GM11168 (cell line): ENCODE data around the gene TXNRD1.
"Not testable (repeated sequence)": the region's sequence is repeated elsewhere in the genome, so short reads cannot be mapped to it uniquely, and the experiment has no call there.

Source experiments
- in situ Hi-C: fragments of 300-500 bp; cut with MboI; formaldehyde crosslinking; loops from one replicate; pipeline ENCODE4 v1.12.0; 2022; ENCODE audit warnings: low sequenced_read_pairs; ENCODE audit not compliant: unreplicated experiment

Gene TXNRD1

DNA sequence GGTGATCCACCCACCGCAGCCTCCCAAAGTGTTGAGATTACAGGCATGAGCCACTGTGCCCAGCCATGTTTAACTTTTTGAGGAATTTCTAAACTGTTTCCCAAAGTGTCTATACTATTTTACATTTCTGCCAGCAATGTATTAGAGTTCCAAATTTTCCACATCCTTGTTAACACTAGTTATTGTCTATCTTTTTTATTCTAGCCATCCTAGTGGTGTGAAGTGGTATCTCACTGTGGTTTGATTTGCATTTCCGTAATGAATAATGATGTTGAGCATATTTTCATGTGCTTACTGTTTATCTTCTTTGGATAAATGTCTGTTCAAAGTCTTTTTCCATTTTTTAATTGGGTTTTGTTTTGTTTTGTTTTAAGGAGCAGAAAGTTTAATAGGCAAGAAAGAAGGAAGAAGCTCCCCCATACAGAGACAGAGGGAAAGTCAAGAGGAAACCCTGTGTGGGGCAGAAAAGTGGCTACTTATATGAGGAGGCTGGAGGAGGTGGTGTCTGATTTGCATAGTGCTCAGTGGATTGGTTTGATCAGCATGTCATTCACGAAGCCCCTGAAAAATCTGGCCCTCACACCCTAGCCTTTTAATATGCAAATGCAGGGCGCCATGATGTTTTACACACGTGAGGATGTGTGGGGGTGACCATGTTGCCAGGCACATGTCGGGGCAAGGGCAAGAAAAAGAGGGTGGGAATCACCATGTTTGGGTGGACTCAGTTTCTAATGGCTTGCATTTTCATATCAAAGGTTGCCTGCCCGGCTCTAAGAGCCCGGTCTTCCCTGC, 14.9 kb downstream of the TXNRD1 start:
- in situ Hi-C loops, result no loop called here

GRCh38 chr12:104232609-104233280, 17.2 kb downstream of the TXNRD1 start:
- in situ Hi-C loops, result no loop called here

DNA sequence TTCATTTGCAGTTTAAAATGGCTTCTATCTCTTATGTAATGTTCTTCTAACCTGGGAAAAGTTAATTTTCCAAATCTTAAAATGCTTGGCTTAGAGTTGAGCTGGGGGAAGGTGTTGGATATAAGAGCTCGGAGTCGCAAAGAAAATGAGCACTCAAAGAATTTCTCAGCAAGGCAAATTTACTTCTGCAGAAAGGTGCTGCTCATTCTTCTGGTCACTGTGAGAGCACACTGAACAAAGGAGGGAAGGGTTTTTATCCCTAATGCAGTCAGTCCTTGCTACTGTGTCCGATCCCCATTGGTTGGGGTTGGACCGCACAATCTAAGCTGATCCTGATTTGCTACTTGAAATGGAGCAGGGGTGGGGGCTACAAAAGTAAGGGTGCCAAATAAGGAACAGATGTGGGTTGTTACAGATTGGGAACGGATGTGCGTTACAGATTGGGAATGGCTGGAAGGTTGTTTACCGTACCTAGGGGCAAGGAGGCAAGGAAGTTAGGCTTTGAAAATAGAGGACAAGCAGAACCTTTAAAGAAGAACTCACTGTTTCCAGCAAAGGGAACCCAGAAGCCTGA, 19.4 kb downstream of the TXNRD1 start:
- in situ Hi-C loops, result no loop called here

- in situ Hi-C loops, result no loop called here
These were observed 22.4 kb downstream of the TXNRD1 start for GRCh38 chr12:104237930-104238329.

DNA sequence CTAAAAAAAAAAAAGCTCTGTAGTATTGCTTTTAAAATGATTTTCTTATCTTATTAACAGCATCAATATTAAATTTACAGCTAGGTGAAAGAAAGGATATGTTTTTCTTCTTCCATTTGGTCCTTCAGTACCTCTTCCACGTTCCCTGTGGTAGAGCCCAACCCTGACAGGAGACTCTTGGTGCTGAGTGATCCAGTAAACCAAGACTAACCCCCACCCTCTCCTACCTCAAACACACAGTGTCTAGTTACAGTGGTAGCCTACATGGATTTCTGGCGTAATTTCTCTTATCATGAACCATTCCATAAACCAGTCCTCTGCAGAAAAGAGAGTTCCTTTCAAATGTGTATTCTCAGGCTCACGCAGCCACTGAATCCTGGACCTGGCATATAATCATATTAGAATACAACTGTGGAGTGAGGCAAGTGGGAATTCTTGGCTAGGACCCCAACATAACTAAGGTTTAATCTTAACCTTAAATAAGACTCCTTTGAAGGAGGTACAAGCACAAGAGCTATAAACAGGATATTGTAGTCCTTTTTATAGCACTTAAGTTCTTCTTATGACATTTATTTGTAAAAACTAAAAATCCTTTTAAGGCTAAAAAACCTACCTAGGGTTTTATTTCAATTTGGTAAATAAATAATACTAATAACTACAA, 27.1 kb downstream of the TXNRD1 start:
- in situ Hi-C loops, result no loop called here

GRCh38 chr12:104243551-104243950, 28.0 kb downstream of the TXNRD1 start:
- in situ Hi-C loops, result no loop called here

DNA sequence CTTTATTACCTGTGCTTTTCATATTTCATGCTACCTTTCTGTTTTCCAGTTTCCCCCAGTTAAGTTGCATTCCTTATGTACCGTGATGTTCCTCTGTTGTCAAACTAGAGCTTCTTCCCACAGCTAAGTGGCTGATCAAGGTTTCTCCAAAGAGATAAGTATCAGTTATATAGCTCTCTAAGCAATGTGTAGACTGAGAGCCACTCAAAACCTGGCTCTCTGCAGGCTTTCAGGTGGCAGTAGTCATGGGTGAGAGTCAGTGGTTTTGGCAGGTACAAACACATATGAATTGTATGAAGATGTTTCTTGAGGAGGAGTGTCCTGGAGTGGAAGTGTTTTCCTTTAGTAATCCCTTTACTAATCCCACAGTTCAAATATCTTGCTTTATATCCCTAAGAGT, 28.4 kb downstream of the TXNRD1 start:
- in situ Hi-C loops, result no loop called here

GRCh38 chr12:104247698-104248097, 32.1 kb downstream of the TXNRD1 start:
- in situ Hi-C loops, result no loop called here

DNA sequence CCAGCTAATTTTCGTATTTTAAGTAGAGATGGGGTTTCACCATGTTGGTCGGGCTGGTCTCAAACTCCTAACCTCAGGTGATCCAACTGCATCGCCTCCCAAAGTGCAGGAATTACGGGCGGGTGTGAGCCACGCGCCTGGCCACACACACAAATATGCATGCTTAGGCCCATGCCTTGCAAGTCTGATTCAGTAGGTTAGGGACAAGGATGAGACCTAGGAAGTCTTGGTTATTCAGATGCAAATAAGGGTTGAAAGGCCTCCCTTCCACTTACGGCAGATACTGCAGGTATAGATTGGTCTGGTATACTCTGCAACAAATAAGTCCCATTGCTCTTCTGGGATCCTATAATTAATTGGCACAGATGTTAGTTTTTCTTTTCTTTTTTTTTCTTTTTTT, 32.9 kb downstream of the TXNRD1 start:
- in situ Hi-C loops, result no loop called here

DNA sequence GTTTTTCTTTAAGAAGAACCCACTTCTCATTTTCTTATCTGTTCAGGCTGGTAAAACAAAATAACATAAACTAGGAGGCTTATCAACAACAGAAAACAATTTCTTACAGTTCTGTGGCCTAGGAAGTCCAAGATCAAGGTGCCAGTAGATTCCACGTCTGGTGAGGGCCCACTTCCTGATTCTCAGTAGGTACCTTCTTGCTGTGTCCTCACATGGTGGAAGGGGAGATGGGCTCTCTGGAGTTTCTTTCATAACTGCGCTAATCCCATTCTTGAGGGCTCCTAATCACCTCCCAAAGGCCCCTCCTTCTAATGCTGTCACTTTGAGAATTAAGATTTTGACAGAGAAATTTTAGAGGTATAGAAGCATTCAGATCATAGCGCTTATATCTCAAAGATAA, 33.4 kb downstream of the TXNRD1 start:
- in situ Hi-C loops, result no loop called here

DNA sequence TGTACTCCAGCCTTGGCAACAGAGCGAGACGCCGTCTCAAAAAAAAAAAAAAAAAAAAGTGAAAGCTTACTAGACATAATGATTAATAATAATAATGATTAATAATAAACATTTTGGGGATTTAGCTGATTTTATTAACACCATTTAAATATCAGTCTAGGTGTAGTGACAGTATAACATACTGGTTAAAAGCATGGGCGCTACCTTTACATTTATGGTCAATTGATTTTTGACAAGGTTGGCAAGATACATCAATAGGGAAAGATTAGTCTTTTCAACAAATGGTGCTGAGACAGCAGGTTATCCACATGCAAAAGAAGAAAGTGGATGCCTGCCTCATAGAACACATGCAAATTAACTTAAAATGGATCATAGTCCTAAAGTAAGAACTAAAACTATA, 34.3 kb downstream of the TXNRD1 start:
- in situ Hi-C loops, result no loop called here

DNA sequence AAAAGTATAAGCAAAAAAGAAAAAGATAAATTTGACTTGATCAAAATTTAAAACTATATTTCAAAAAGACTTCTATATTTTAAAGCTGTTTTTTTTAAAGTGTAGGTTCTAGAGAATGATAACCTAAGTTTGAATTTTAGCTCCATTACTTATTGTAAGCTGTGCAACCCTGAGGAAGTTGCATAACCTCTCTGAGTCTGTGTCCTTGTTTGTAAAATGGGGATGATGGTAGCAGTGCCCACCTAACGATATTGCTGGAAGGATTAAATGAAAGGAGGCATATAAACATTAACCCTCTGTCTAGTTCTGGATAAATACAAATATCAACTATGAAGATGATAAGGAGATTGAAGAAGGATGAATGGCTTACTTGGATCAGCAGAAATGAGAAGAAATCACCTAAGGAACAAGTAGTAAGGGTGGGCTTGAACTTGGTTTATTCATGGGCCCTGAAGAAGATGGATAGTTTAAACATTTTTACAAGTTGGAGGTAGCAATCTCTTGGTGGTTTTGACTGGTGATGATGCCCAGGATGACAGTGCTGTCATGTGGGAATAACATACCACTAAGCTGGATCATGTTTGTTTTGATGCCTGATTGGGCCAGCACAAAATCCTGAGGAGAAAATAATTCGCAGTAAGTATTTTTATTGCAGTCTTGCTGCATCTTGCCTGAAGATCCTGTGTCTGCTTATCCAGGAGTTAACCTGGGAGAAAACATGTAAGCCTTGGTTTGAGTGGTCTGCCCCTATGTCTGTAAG, 35.0 kb downstream of the TXNRD1 start:
- in situ Hi-C loops, result no loop called here

- in situ Hi-C loops, result no loop called here
These were observed 42.4 kb downstream of the TXNRD1 start for GRCh38 chr12:104257913-104258472.

- in situ Hi-C loops, result no loop called here
These were observed 43.0 kb downstream of the TXNRD1 start for GRCh38 chr12:104258476-104259067.

DNA sequence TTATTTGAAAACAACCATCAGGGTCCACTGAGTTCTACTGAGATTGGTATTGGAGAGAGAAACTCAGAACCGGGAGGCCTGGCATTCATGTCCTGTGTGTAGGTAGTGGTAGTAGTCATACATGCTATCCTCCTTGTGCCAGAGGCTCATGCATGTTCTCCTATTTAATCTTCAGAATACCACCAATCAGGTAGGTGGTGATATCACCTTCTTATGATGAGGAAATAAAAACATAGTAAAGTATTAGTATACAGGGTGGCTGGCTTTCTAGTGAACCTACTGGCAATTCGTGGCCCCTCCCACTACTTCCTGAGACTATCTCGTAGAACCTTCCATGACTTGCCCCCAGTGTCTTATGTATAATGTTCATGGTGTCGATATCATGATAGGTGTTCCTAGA, 47.4 kb downstream of the TXNRD1 start:
- in situ Hi-C loops, result no loop called here

DNA sequence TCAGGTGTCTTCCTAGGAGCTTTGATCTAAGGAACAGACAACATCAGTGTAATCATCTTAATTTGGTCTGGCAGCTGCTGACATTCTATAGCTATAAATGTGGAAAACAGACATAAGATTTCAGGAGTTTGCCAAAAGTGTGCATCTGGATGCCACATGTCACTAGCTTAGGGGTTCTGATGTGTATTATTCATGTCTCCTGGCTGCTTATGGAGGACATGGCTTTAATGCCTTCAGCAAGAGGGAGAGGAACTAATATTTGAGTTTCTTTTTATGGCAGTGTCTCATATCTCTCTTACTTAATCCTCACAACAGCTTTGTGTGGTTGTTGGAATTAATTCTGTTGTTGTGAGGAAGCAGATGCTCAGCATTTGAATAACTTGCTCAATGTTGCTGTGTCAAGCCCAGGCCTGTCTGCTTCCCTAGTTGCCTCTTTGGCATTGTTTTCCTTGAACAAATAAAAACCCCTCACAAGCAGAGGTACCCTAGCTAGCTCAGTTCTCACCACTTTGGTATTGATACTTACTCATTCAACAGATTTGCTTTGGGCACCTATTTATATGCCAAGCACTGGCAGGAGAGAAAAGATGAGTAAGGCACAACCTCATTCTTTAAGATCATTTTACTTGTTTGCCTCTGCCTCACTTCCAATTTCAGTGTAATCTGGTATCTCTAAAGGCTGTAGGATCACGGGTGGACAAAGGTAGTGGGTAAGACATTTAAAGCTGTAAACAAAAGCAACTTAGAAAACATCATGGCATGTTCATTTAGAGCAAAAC, 48.2 kb downstream of the TXNRD1 start:
- in situ Hi-C loops, result no loop called here

GRCh38 chr12:104265436-104265835, 49.9 kb downstream of the TXNRD1 start:
- in situ Hi-C loops, result not testable (repeated sequence)

- in situ Hi-C loops, result no loop called here
These were observed 57.4 kb downstream of the TXNRD1 start for GRCh38 chr12:104272938-104273337.

GRCh38 chr12:104273503-104273902, 57.9 kb downstream of the TXNRD1 start:
- in situ Hi-C loops, result no loop called here
